PFSK-1 (cell line): ENCODE data around the gene RNF113B.

Experiments
- FOXP2 ChIP-seq: optimal IDR thresholded peaks from 2 replicates; pipeline ENCODE3; 2011; ENCODE audit warnings: borderline replicate concordance, control low read depth, inconsistent platforms; ENCODE audit not compliant: insufficient read depth; ENCODE audit errors: extremely low read length, extremely low read depth
- POLR2AphosphoS5 ChIP-seq: IDR thresholded peaks from 2 replicates; pipeline ENCODE4 v1.6.1; 2012; ENCODE audit warnings: low read depth, mild to moderate bottlenecking, control low read depth, low read length, moderate library complexity
- SIN3A ChIP-seq: IDR thresholded peaks from 2 replicates; pipeline ENCODE4 v1.6.1; 2012; ENCODE audit warnings: mild to moderate bottlenecking, low read length, moderate library complexity, borderline replicate concordance; ENCODE audit not compliant: insufficient read depth
- TAF1 ChIP-seq: IDR thresholded peaks from 2 replicates; pipeline ENCODE4 v1.6.1; 2012; ENCODE audit warnings: low read length, control low read depth, borderline replicate concordance; ENCODE audit not compliant: insufficient read depth
- TF ChIP-seq, protein P1 (sequence below), 2 experiments: IDR thresholded peaks; 2 replicates each; pipeline versions ENCODE4 v1.6.1 to v1.8.0; 2011 to 2012; ENCODE audit warnings: low read depth in 2 of 2, low read length in 2 of 2, control low read depth in 1 of 2, inconsistent platforms in 1 of 2, mild to moderate bottlenecking in 1 of 2, moderate library complexity in 1 of 2; ENCODE audit not compliant: insufficient read depth in 1 of 2

RNF113B gene

DNA sequence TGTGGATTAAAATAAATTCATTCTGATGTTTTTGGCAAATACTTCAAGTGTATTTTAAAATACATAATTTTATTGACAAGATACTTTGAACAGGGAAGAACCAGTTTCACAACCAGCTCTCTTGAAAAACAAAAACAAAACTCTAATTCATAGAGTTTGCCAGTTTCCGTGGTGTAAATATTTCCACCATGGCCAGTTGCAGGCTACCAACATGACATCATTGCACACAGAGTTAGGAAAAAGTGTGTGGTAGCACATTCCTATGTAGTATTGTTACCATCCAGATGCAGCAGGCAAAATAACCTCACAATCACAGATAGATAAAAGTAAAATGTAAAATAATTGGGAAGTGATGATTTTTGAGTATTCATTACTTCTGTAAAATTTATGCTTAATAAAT is 7.7 kb upstream of the RNF113B start:
- TF ChIP-seq TAF1: no peak
- no peak for TF ChIP-seq SIN3A
- TF ChIP-seq FOXP2: no peak
- TF ChIP-seq, protein P1, sequence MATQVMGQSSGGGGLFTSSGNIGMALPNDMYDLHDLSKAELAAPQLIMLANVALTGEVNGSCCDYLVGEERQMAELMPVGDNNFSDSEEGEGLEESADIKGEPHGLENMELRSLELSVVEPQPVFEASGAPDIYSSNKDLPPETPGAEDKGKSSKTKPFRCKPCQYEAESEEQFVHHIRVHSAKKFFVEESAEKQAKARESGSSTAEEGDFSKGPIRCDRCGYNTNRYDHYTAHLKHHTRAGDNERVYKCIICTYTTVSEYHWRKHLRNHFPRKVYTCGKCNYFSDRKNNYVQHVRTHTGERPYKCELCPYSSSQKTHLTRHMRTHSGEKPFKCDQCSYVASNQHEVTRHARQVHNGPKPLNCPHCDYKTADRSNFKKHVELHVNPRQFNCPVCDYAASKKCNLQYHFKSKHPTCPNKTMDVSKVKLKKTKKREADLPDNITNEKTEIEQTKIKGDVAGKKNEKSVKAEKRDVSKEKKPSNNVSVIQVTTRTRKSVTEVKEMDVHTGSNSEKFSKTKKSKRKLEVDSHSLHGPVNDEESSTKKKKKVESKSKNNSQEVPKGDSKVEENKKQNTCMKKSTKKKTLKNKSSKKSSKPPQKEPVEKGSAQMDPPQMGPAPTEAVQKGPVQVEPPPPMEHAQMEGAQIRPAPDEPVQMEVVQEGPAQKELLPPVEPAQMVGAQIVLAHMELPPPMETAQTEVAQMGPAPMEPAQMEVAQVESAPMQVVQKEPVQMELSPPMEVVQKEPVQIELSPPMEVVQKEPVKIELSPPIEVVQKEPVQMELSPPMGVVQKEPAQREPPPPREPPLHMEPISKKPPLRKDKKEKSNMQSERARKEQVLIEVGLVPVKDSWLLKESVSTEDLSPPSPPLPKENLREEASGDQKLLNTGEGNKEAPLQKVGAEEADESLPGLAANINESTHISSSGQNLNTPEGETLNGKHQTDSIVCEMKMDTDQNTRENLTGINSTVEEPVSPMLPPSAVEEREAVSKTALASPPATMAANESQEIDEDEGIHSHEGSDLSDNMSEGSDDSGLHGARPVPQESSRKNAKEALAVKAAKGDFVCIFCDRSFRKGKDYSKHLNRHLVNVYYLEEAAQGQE (IDR thresholded peaks at IDR 0.05; ENCODE audit: insufficient read depth in 1 of 2, low read depth in 2 of 2, low read length in 2 of 2): no peak
- TF ChIP-seq POLR2AphosphoS5: no peak

DNA sequence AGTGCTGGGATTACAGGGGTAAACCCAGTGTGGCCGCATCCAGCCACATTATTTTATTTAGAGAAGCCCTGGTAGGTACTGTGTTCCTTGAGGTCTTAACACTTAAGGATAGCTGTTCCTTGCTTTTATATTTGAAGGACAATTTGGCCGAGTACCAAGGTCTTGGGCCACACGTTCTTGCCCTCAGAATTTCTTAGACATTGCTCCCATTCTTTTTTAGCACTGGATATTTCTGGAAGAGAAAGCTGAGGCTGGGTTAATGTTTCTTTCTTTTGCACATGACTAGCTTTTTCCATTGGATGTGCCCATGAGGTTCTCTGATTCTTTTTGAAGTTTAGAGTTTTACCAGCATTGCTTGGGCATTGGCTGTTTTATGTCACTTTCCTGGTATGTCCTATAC is 5.5 kb upstream of the RNF113B start:
- TF ChIP-seq, protein P1 (IDR thresholded peaks at IDR 0.05; ENCODE audit: insufficient read depth in 1 of 2, low read depth in 2 of 2, low read length in 2 of 2): no peak
- TF ChIP-seq POLR2AphosphoS5 (no peak), FOXP2 (no peak), TAF1 (no peak), SIN3A (no peak)

DNA sequence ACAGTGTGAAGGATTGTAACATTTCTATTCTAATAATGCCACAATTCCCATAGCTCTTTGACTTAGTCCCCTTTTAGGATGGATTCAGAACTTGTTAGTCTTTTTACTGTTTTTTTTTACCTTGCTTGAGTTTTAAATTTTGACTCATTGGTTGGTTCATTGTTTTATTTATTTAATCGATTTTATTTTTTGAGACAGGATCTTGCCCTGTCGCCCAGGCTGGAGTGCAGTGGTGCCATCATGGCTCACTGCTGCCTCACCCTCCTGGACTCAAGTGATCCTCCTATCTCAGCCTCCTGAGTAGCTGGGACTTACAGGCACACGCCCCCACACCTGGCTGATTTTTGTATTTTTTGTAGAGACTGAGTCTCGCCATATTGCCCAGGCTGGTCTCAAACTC is 5.1 kb upstream of the RNF113B start:
- TF ChIP-seq FOXP2 (no peak), POLR2AphosphoS5 (no peak), TAF1 (no peak), SIN3A (no peak)
- TF ChIP-seq, protein P1 (IDR thresholded peaks at IDR 0.05; ENCODE audit: insufficient read depth in 1 of 2, low read depth in 2 of 2, low read length in 2 of 2): no peak

DNA sequence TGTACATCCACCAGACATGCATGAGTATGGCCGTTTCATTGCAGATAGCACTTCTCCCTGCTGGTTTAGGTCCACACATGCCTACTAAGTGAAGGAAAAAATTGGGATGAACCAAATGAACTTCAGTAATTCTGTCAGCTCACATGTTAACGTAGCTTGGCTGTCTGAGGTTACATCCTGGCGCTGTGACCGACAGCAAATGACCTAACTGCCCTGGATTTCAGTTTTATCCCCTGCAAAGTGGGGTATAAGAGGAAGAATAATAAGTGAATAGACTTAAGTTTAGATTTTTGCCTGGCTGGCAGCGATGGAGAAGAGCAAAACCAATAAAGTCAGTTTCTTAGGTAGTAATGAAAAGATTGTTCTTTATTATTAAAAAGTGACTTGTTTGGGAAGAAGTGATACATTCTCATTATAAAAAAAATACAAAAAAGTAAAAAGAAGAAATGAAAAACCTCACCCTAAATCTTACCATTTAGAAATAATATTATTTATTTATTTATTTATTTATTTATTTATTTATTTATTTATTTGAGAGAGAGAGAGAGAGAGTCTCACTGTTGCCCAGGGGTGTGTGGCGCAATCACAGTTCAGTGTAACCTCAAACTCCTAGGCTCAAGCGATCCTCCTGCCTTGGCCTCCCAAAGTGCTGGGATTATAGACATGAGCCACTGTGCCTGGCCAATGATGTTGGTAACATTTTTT is 4.2 kb upstream of the RNF113B start:
- TF ChIP-seq TAF1 (no peak), POLR2AphosphoS5 (no peak), SIN3A (no peak), FOXP2 (no peak)
- TF ChIP-seq, protein P1 (IDR thresholded peaks at IDR 0.05; ENCODE audit: insufficient read depth in 1 of 2, low read depth in 2 of 2, low read length in 2 of 2): no peak
